GM19455 (cell line): ENCODE results near the gene TSPAN13.

Experiments
- ATAC-seq: cut with Tn5 transposase; IDR thresholded peaks from one replicate; pipeline ENCODE4 v1.9.1; 2021; ENCODE audit not compliant: unreplicated experiment

The TSPAN13 gene

GRCh38 chr7:16753102-16753931, at the start of gene TSPAN13:
TSPAN13 (plus strand) TSS chr7:16753755; CDS start chr7:16753968, 213 bp downstream.
- ATAC-seq, result peak; percentile 52

GRCh38 chr7:16708511-16708910, 45.0 kb upstream of the TSPAN13 start:
- ATAC-seq, result no peak

- no peak for ATAC-seq
Observed at GRCh38 chr7:16708980-16709379, 44.6 kb upstream of the TSPAN13 start.

GRCh38 chr7:16710651-16711050, 42.9 kb upstream of the TSPAN13 start:
- no peak for ATAC-seq

- ATAC-seq, result no peak
Observed at GRCh38 chr7:16711730-16712129, 41.8 kb upstream of the TSPAN13 start.

- no peak for ATAC-seq
Observed at GRCh38 chr7:16712916-16713315, 40.6 kb upstream of the TSPAN13 start.

- ATAC-seq, result no peak
Observed at GRCh38 chr7:16715928-16716327, 37.6 kb upstream of the TSPAN13 start.

- no peak for ATAC-seq
Observed at GRCh38 chr7:16718111-16718656, 35.4 kb upstream of the TSPAN13 start.

- ATAC-seq, result no peak
Observed at GRCh38 chr7:16719699-16720098, 33.9 kb upstream of the TSPAN13 start.

GRCh38 chr7:16721541-16721940, 32.0 kb upstream of the TSPAN13 start:
- ATAC-seq, result no peak

- no peak for ATAC-seq
Observed at GRCh38 chr7:16724344-16724743, 29.2 kb upstream of the TSPAN13 start.

- ATAC-seq, result no peak
Observed at GRCh38 chr7:16726189-16726588, 27.4 kb upstream of the TSPAN13 start.

GRCh38 chr7:16727736-16728135, 25.8 kb upstream of the TSPAN13 start:
- no peak for ATAC-seq

GRCh38 chr7:16728811-16729210, 24.7 kb upstream of the TSPAN13 start:
- no peak for ATAC-seq

- ATAC-seq, result no peak
Observed at GRCh38 chr7:16729541-16729940, 24.0 kb upstream of the TSPAN13 start.

- no peak for ATAC-seq
Observed at GRCh38 chr7:16730937-16731336, 22.6 kb upstream of the TSPAN13 start.

GRCh38 chr7:16732828-16733227, 20.7 kb upstream of the TSPAN13 start:
- no peak for ATAC-seq

- ATAC-seq, result no peak
Observed at GRCh38 chr7:16734148-16734726, 19.3 kb upstream of the TSPAN13 start.

GRCh38 chr7:16735020-16735419, 18.5 kb upstream of the TSPAN13 start:
- ATAC-seq, result no peak

GRCh38 chr7:16738011-16738688, 15.4 kb upstream of the TSPAN13 start:
- no peak for ATAC-seq

- ATAC-seq, result no peak
Observed at GRCh38 chr7:16739863-16740622, 13.5 kb upstream of the TSPAN13 start.
